Fibroblast of pulmonary artery (primary cell): Measurements from ENCODE around the gene ARID2.
A peak's percentile ranks its signal among the peaks of the same experiment; 100 is the strongest.

ENCODE experiments used
- DNase-seq: peaks from one replicate; pipeline ENCODE4 v3.0.0-alpha.2; 2010; ENCODE audit warnings: low read depth
- H3K4me3 ChIP-seq: replicated peaks from 2 replicates; pipeline ENCODE4 v1.5.1; 2011; ENCODE audit warnings: low read depth, mild to moderate bottlenecking, control low read depth, low read length, moderate library complexity
- TF ChIP-seq, protein P1 (sequence below): IDR thresholded peaks from 2 replicates; pipeline ENCODE4 v1.5.1; 2011; ENCODE audit warnings: mild to moderate bottlenecking, control low read depth, low read length, inconsistent platforms; ENCODE audit errors: missing control alignments

ARID2 gene, protein sequence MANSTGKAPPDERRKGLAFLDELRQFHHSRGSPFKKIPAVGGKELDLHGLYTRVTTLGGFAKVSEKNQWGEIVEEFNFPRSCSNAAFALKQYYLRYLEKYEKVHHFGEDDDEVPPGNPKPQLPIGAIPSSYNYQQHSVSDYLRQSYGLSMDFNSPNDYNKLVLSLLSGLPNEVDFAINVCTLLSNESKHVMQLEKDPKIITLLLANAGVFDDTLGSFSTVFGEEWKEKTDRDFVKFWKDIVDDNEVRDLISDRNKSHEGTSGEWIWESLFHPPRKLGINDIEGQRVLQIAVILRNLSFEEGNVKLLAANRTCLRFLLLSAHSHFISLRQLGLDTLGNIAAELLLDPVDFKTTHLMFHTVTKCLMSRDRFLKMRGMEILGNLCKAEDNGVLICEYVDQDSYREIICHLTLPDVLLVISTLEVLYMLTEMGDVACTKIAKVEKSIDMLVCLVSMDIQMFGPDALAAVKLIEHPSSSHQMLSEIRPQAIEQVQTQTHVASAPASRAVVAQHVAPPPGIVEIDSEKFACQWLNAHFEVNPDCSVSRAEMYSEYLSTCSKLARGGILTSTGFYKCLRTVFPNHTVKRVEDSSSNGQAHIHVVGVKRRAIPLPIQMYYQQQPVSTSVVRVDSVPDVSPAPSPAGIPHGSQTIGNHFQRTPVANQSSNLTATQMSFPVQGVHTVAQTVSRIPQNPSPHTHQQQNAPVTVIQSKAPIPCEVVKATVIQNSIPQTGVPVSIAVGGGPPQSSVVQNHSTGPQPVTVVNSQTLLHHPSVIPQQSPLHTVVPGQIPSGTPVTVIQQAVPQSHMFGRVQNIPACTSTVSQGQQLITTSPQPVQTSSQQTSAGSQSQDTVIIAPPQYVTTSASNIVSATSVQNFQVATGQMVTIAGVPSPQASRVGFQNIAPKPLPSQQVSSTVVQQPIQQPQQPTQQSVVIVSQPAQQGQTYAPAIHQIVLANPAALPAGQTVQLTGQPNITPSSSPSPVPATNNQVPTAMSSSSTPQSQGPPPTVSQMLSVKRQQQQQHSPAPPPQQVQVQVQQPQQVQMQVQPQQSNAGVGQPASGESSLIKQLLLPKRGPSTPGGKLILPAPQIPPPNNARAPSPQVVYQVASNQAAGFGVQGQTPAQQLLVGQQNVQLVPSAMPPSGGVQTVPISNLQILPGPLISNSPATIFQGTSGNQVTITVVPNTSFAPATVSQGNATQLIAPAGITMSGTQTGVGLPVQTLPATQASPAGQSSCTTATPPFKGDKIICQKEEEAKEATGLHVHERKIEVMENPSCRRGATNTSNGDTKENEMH (N-terminal part only)

GRCh38 chr12:45729233-45730083, at the start of gene ARID2:
ARID2 (plus strand) TSS chr12:45729706; CDS start chr12:45729837, 131 bp downstream.
- peak; percentile 70 for DNase-seq
- H3K4me3 ChIP-seq, result peak within 1 kb of the TSS; percentile 95
- TF ChIP-seq, protein P1, sequence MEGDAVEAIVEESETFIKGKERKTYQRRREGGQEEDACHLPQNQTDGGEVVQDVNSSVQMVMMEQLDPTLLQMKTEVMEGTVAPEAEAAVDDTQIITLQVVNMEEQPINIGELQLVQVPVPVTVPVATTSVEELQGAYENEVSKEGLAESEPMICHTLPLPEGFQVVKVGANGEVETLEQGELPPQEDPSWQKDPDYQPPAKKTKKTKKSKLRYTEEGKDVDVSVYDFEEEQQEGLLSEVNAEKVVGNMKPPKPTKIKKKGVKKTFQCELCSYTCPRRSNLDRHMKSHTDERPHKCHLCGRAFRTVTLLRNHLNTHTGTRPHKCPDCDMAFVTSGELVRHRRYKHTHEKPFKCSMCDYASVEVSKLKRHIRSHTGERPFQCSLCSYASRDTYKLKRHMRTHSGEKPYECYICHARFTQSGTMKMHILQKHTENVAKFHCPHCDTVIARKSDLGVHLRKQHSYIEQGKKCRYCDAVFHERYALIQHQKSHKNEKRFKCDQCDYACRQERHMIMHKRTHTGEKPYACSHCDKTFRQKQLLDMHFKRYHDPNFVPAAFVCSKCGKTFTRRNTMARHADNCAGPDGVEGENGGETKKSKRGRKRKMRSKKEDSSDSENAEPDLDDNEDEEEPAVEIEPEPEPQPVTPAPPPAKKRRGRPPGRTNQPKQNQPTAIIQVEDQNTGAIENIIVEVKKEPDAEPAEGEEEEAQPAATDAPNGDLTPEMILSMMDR, result no peak

GRCh38 chr12:45680362-45680761, 49.1 kb upstream of the ARID2 start:
- DNase-seq, result no peak
- TF ChIP-seq, protein P1, result no peak
- H3K4me3 ChIP-seq, result no peak overlapping the region

DNA sequence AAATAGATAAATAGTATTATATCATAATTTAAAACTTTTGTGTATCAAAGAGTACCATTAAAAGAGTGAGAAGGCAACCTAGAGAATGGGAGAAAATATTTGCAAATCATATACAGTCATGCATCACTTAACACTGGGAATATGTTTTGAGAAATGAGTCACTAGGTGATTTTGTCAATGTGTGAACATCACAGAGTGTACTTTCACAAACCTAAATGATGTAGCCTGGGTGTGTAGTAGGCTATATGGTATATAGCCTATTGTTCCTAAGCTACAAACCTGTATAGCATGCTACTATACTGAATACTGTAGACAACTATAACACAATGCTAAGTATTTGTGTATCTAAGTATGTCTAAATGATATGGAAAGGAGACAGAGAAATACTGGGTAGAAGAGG, 48.0 kb upstream of the ARID2 start:
- TF ChIP-seq, protein P1, result no peak
- no peak overlapping the region for H3K4me3 ChIP-seq
- DNase-seq, result no peak

DNA sequence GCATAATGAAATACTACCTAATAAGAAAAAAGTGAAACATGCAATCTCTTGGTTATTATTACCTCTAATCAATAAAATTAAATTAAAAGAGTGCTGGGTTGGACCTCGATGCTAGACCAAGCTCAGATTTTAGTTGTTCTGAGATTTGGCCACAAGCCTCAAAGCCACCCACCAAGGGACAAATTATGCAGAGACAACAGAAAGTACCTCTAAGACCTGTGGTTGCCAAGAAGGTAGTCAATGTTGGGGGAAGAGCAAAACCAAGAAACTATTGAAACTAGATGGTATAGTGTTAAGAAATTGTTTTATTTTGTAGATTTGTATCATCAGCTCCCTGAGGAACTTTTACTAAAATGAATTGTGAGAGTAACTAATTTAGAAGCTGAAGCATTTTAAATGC, 43.8 kb upstream of the ARID2 start:
- H3K4me3 ChIP-seq, result no peak overlapping the region
- DNase-seq, result no peak
- TF ChIP-seq, protein P1, result no peak

- TF ChIP-seq, protein P1, result no peak
- H3K4me3 ChIP-seq, result no peak overlapping the region
- DNase-seq, result no peak
Observed at GRCh38 chr12:45687081-45688015, 42.2 kb upstream of the ARID2 start.
